NCI-H524 treated with DMSO at 0.1 percent for 48 hours (cell line): ENCODE measurements around the gene TMEM191C.
"Not testable (repeated sequence)": the region's sequence is repeated elsewhere in the genome, so short reads cannot be mapped to it uniquely, and the experiment has no call there.

Experiments
- DNase-seq: peaks from one replicate; lab custom pipeline; 2025; lab: John Stamatoyannopoulos, UW

The TMEM191C gene

DNA sequence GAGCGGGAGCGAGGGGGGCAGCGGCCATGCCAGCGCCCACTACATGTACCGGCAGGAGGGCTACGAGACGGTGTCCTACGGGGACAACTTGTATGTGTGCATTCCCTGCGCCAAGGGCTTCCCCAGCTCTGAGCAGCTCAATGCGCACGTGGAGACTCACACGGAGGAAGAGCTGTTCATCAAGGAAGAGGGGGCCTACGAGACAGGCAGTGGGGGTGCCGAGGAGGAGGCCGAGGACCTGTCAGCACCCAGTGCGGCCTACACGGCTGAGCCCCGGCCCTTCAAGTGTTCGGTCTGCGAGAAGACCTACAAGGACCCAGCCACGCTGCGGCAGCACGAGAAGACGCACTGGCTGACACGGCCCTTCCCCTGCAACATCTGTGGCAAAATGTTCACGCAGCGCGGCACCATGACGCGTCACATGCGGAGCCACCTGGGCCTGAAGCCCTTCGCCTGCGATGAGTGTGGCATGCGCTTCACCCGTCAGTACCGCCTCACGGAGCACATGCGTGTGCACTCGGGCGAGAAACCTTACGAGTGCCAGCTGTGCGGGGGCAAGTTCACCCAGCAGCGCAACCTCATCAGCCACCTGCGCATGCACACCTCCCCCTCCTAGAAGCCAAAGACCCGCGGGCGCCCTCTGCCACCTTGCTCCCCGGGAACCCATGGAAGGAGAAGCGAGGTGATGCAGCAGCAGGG lies 20.9 kb upstream of the TMEM191C start:
- DNase-seq: no peak

DNA sequence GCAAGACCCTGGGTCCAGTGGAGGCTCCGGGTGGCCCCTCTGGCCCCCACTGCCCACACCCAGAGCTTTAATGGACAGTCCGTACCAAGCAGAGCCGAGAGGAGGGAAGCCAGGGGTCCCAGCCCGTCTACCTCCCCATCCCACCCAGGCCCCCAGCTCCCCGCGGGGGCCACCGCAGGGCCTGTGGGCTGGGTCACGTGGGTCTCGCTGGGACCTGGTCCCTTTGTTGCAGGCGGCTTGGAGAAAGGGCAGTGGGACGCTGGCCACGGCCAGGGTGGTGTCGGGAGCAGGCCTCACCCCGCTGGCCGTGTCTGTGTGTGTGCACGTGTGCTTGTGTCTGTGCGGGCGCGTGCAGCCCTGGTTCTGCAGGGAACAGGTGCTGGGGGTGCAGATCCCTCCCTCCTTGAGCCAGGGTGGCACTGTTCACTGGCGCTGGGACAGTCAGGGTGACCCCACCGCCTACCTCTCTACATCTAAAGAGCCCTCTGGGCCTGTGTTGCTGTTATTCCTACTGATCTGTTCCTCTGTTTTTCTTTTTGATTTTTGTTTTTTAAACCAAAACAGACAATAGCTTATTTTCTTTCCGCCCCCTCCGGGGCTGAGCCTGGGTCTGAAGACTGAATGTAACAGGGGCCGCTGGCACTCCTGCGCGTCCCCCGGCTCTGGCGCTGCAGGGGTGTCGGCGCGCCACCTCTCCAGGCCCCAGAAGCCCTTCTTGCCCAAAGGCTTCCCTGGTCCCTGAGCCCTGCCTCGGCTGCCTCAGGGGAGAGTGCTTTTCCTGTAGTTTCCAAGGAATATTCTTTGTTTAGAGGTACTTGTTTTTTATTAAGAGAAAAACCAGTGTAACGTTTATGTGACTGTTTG lies 20.1 kb upstream of the TMEM191C start:
- no peak for DNase-seq

DNA sequence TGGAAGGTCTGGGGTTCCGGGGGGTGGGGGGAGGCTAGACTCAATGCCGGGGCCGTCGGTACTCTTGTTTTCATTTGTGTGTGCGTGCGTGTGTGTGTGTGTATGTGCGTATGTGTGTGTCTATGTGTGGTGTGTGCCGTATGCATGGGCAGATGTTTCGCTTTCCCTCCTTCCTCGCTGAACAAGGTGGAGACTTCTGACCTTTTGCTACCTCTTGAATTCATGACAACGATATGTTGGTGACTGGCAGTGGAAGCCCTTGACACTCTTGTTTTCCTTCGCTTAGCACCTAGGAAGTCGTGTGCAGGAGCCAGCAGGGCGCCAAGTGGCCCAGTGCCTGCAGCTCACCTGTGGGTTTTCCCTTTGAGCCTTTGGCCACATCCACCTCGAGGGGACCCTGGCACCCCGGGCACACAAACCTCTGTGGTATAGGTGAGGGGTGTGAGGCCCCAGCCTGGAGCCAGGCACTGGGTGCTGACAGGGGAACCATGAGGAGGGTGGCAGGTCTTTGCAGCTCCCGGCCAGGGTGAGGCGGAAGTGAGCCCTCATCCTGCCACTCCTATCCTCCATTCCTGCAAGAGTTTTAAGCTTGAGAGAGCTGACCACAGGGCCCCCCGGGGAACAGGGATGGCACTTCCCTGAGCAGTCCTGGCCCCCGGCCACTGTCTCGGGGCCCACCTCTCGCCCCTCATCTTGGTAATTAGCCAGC lies 19.3 kb upstream of the TMEM191C start:
- no peak for DNase-seq

DNA sequence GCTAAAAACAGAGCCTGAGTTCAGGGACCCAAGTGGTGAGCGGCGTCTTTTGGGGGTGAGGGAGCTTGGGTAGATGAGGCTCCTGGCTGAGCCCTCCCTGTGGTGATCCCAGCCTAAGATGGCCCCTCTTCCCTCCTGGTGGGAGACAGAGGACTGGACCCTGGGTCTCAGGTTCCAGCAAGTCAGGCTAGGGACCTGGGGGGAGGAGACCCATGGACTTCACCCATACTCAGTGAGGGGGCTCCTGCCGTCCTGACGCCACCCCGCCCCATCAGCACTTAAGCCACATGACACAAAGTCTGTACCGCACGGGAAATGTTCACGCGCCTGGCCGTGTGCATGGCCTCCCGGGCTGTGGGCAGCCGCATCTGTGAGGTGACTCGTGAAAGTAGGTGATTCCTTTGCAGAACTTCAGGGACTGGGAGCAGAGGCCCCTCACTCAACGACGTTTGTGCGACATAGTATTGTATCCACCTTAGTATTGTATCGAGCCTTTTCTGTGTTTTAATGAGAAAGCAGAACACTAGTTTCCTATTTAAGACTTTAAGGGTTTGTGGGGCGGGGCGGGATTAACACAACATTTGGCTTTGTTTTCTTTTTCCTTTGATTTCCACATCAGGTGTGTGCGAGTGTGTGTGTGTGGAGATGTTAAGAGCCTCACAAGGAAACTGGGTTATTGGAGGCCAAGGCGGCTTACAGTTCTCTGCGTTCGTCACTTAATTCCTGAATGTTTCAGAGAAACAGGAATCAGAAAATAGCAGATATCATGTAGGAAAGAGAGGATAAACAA lies 18.4 kb upstream of the TMEM191C start:
- DNase-seq: no peak

DNA sequence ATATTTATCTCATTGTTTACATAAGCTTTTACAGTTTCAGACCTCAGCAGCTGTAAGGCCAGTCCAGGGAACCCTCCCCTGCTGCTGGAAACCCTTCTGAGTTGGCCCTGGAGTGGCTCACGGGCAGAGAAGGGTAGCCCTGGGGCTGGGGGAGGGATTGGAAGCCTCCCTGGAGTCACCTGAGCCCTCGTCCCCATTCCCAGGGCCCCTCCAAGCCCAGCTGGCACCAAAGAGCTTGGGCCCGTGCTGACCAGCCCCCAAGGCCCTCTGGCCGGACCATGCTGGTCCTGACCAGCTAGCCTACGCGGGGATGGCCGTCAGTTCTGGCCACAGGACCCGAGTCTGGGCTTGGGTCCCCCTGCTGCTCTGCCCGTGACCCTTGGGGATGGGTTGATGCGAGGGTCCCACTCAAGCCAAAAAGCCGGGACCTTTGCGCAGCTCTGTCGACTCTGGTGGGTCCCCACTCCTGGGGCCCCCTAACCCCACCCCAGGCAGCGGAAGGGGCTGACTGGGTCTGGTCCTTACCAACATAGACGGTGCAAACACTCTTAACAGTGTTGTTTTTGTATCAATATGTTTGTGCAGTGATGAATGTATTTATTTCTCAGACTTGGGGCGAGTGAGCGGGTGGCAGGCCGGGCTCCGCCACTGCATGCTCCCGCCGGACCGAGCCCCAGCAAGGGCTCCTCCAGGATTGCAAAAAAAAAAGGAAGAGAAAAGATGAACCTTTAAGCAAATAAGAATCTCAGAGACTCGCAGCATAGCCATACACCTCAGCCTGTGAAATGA lies 17.5 kb upstream of the TMEM191C start:
- DNase-seq: no peak

DNA sequence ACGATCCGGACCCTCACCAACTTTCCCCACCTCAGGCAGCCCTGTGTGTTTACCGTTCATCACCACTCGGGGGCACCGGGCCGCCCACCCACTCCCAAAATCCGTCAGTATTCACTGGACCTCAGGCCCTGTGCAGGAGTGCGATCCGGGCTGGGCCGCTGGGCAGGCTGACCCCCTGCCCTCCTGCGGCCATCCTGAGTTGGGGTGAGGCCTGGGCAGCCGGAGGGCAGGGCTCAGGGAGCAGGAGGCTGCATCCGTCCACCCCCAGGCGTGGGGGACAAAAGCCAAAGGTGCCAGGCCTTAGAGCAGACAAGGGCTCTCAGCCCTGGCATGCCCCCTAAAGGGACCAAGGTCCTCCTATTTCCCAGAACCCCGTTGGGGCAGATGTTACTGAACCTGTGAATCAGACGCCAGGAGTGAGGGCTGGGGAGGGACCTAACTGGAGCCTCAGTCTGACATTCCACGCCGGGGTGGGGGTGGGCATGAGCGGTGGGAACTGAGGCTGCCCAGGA lies 16.8 kb upstream of the TMEM191C start:
- no peak for DNase-seq

DNA sequence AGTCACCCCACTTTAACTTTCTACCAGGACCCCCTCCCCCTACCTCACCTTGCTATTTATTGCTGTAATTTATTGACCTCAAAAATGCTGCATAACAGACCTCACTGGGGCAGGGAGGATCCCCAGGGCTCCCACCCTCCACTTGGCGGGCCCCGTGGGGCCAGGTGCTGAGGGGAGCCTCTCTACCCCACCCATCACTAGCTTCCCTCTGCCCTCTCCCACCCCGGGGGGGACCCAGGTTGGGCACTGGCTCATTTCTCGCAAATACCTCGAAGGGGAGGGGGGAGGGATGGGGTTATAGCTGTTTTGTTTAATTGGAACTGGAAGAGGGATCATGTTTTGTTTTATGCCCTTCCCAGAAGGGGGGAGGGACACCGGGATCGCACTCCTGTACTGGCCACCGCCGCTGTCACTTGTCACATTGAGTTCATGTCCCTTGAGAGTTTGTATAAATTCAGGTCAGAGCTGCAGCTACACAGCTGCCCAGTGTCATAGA lies 16.3 kb upstream of the TMEM191C start:
- no peak for DNase-seq

DNA sequence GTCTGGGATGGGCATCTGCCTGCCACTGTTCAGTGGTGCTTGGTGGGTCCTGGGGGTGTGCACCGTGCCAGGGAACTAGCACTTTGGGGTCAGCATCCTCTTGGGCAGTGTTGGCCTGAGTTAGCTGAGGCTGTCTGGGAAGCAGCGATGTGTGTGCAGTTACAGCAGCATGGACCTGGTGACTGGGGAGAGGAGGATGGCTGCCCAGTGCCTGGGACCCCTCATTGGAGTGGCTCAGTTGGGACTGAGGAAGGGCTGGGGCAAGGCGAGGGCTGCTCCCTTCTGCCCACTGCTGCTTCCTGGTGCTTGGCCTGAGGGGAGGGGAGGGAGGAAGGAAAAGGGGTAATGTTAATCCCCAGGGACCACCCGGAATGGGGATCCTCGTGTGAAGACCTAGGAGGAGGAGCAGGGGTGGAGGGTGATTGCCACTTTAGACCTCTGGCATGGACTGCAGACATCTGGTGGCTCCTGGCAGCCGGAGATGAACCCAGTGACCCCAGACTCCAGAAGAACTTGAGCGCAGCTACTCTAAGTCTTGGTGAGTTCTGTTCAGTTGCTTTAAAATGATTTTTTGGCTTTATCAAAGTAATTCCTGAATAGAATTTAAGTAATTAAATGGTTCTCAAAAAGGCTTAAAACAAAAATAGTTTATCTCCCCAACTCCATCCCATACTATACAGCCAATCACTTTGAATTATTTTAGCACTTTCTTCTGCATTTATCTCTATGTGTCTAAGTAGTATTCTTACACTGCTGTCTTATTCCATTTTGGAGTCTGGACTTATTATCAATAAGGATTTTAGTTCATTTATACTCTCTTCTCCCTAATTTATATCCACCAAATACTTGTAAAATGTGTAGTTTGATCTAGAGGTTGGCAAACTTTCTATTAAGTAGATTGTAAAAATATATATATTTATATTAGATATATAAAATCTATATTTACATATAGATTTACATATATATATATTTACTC lies 15.4 kb upstream of the TMEM191C start:
- no peak for DNase-seq

DNA sequence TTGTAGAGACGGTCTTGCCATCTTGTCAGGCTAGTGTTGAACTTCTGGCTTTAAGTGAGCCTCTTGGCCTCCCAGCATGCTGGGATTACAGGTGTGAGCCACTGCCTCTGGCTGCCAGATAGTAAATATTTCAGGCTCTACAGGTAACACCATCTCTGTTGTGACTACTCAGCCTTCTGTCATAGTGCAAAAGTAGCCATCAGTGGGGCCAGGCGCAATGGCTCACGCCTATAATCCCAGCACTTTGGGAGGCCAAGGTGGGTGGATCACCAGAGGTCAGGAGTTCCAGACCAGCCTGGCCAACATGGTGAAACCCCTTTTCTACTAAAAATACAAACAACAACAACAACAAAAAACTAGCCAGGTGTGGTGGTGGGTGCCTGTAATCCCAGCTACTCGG lies 14.5 kb upstream of the TMEM191C start:
- not testable (repeated sequence) for DNase-seq

DNA sequence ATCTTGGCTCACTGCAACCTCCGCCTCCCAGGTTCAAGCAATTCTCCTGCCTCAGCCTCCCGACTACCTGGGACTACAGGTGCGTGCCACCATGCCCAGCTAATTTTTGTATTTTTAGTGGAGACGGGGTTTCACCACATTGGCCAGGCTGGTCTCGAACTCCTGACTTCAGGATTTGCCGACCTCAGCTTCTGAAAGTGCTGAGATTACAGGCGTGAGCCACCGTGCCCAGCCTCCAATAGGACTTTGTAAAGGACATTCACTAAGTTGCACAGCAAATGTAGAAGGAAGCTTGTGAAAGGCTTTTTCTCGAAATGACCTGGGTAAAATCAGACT lies 12.2 kb upstream of the TMEM191C start:
- not testable (repeated sequence) for DNase-seq

DNA sequence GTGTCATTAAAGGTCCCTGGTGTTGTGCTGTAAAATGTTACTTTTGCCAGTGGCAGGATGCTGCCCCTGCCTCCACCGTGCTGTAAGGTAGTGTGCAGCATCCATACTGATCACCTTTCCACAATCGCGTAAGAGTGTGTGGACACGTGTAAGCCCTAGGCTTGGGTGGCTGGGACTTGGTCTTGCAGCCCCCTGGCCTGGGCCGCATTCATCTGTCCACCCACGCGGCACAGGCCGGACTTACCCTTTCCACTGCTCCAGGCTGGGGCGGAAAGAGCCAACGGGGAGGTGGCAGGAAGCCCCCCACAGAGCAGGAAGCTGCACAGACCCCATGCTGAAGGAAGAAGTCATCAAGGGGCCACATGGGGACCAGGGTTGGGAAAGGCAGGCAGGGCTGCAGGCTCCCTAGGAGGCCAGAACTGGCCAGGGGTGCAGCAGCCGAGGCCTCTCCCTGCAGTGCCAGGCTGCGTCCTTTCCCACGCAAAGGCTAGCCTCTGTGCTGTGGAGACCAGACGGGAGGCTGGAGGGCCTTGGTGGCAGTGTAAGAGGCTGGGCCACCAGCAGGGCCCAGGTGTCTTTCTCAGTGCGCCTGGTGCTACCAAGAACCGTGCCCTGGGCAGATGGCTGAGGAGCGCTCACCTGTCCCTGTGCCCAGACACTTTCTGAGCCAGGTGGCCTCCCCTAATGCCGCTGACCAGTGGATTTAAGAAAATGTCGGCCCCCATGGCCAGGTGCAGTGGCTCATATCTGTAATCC lies 11.7 kb upstream of the TMEM191C start:
- no peak for DNase-seq

DNA sequence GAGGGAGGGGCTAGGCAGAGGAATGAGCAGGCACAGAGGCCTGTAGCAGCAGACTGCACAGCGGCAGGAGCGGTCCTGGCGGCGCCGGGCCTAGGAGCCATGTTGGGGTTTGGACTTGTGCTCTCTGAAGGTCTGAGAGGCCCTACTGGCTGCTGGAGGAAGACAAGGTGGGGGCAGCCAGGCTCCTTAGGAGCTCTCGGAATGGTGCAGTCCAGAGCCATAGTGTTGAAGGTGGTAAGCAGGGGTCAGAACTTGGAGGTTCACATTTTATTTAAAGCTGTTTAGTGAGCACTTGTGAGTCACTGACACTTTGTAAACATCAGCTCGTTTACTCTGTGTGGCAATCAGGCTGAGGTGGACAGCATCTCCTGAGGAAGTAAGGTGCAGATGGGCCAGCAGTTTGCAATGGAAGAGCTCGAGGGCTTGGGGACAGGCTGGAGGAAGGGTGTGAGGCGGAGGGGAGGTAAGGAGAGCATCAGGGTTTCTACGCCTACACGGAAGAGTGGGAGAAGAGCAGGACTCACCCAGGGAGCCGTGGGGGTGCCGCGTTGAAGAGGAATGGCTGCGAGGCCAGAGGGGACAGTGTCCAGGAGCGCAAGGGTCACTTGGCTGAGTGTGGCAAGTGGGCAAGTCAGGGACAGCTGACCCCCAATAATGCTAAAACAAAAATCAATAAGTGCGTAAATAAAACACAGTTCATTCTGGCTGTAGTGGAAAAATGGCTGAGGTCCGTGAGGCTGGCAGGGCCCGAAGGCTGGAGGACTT lies 10.0 kb upstream of the TMEM191C start:
- no peak for DNase-seq

DNA sequence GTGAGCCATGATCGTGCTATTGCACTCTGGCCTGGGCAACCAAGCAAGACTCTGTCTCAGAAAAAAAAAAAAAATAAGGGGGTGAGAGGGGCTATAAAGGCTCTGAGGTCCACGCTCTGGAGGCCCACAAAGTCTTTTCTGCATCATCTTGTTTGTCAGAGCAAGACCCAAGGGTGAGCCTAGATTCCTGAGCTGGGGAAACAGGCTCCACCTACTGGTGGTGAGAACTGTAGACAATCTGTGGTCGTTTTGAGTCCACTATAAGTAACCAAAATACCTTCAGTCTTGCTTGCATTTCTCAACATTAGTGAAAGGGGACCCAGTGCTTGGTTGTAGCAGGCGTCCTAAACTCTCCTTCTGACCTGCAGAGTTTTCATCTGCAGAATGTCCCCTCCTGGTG lies 4.5 kb upstream of the TMEM191C start:
- not testable (repeated sequence) for DNase-seq

DNA sequence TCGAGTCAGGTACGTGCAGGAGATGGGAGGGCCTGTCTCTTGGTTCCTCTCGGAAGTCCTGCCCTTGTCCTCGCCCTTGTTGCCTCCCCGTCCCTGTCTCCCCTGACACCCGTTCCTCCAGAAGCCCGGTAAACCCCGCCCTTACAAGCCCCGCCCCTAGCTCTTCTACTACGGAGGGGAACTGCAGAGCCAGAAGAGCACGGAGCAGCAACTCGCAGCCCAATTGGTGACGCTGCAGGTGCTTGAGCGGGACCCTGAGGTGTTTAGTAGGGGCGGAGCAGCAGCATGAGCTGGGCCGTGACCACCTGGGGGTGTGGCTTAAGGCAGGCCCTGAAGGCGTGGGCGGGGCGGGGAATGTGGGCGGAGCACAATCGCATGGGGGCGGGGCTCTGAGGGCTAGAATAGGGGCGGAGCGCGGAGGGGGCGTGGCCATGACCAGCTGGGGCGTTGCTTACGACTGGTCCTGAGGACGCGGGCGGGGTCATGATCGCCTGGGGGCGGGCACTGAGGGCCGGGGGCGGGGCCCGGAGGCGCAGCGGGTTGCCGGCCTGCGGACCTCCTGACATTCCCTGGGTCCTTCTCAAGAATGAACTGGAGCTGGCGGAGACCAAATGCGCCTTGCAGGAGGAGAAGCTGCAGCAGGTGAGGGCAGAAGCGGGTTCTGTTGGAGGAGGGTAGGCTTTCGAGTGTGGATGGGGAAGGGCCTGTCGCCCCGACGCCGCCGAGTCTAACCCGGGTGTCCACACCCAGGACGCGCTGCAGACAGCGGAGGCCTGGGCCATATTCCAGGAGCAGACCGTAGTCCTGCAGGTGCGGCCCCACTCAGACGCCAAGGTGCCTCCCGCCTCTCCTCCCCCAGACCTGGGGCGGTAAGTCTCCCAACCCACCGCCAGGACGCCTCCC lies 1.3 kb downstream of the TMEM191C start:
- not testable (repeated sequence) for DNase-seq

DNA sequence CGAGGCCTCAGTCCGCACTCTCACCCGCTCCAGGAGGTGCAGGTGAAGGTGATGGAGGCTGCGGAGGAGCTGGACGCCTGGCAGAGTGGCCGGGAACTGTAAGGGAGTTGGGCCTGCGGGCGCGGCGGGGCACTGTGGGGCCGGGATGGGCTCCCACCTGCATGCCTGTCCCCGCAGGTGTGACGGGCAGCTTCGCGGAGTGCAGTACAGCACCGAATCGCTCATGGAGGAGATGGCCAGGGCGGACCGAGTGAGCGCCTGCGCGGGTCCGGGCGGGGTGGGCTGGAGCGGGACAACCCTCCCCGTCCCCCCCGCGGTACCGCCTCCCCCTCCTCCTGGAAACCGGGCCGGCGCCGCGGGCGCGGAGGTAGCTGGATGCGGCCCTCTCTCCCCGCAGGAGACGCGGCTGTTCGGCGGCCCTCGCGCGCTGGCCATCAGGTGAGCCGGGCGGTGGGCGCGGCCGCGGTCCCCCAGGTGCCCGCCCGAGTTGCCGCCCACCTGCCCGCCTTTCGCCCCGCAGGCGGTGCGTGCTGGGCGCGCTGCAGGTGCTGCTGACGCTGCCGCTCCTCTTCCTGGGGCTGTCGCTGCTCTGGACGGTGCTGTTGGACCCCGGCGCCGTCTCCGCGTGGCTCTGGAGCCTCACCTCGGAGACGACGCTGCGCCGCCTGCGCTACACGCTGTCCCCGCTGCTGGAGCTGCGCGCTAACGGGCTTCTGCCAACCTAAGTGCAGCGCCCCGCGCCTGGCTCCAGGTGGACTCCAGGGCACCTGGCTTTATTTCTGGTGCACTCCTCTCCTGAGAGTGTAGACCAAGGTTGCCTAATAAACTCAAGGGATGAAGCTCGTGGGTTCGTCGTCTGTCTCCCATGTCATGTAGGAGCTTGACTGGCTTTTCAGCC lies 2.2 kb downstream of the TMEM191C start:
- DNase-seq: not testable (repeated sequence)

DNA sequence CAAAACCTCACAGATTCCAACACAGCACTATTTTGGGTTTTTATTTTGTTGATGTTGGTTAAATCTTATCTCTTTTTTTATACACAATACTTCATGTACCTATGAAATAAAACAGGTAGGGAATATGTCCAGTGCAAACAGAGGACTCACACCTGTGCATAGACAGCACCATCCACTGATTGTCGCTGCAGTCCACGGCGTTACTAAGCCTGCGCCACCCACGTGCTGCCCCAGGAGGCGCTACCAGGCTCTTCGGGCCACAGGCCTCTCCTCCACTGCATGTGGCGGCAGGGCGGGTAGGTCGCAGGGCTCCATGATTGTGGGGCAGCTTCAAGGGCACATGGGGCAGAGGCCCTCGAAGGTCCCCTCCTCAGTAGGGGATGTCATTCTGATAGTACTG lies 5.8 kb downstream of the TMEM191C start:
- not testable (repeated sequence) for DNase-seq
